Measurements from ENCODE around the gene CD99.

The CD99 gene

DNA sequence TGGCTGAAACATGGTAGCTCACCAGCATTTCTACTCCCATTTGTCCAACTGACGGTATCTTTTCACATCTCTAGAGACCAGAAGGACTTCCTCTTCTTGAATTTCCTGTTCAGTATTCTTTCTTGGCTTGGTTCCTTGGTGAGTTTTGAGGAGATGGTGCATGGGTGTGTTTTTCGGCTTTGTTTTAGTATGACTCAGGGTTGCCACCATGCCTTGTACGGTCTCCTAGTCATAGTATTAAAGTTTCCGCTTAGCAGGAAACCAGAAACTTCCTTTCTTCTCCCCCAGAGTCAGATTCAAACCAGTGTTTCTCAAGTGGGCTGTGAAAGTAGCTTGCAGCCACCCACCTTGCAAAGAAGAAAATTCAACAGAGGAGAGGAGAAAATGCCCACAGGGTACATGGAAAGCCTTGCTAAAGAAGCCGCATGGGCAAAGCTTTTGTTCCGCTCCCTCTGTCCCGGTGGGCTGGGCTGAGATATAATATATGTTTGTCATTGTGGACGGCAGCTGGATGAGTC lies 5.7 kb downstream of the CD99 start:
- DNase-seq (ENCODE audit: low read depth): no peak
- TF ChIP-seq, protein P1, sequence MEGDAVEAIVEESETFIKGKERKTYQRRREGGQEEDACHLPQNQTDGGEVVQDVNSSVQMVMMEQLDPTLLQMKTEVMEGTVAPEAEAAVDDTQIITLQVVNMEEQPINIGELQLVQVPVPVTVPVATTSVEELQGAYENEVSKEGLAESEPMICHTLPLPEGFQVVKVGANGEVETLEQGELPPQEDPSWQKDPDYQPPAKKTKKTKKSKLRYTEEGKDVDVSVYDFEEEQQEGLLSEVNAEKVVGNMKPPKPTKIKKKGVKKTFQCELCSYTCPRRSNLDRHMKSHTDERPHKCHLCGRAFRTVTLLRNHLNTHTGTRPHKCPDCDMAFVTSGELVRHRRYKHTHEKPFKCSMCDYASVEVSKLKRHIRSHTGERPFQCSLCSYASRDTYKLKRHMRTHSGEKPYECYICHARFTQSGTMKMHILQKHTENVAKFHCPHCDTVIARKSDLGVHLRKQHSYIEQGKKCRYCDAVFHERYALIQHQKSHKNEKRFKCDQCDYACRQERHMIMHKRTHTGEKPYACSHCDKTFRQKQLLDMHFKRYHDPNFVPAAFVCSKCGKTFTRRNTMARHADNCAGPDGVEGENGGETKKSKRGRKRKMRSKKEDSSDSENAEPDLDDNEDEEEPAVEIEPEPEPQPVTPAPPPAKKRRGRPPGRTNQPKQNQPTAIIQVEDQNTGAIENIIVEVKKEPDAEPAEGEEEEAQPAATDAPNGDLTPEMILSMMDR (IDR thresholded peaks at IDR 0.05; ENCODE audit: control insufficient read depth, insufficient read depth, low read depth, low read length, missing control alignments): no peak

DNA sequence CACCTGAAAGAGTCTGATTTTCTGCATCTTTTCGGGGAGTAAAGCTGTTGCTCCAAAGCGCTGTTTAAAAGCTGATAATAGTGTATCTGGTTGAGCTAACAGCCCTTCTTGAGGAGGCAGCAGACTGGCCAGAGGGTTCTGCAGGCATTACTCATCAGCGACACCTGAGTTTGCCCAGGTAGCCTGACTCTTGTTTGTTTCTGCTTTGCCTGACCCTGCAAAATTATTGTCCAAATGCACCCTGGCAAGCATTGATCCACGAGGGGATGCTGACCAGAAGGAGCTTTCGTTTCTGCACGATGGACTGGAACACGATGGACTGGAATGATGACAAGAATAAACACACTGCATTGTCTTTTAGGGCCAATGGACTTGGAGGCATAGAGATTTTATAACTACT lies 6.2 kb downstream of the CD99 start:
- no peak for DNase-seq (ENCODE audit: low read depth)
- H3K4me3 ChIP-seq (ENCODE audit: control insufficient read depth, low read depth, low read length): no peak overlapping the region

More for the DNA sequence above, 5.7 kb downstream of the CD99 start:
- H3K4me3 ChIP-seq (ENCODE audit: control insufficient read depth, low read depth, low read length): no peak overlapping the region

DNA sequence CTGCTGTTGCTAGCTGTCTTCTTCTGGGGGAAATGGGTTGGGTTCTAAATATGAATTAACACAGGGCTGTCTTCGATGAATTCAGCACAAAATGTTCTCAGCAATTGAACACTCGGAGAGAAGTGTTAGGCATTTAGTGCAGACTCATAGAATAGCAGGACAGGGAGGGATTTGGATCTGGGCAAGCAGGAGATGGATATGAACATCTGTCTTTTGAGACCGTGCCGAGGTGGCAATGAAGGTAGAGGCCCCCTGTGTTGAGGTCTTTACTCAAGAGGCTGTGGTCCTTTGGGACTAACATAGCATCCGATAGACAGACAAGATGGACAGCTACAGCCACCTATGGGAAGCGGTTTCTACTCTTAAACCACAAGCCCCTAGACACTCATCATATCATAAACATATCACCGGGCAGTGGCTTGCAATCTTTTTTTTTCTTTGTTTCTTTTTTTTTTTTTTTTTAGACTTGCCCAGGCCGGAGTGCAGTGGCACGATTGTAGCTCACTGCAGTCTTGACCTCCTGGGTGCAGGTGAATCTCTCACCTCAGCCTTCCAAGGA lies 6.7 kb downstream of the CD99 start:
- TF ChIP-seq, protein P1 (IDR thresholded peaks at IDR 0.05; ENCODE audit: control insufficient read depth, insufficient read depth, low read depth, low read length, missing control alignments): no peak
- no peak overlapping the region for H3K4me3 ChIP-seq (ENCODE audit: control insufficient read depth, low read depth, low read length)
- DNase-seq (ENCODE audit: low read depth): no peak

More for the DNA sequence above, 6.2 kb downstream of the CD99 start:
- TF ChIP-seq, protein P1 (IDR thresholded peaks at IDR 0.05; ENCODE audit: control insufficient read depth, insufficient read depth, low read depth, low read length, missing control alignments): no peak

DNA sequence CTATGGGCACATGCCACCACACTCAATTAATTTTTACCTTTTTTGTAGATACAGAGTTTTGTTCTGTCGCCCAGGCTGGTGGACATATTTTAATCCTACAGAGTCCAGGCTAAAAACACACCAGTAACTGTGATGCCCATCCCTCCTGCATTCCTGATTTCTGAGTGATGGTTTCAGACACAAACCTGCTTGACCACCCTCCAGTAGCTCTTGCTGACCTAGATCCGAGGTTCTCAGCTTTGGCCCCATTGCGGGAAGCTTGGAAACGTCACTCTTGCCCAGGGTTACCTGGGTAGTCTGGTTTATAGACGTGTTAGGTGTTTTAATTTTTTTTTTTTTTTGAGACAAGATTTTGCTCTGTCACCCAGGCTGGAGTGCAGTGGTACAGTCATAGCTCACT lies 7.5 kb downstream of the CD99 start:
- H3K4me3 ChIP-seq (ENCODE audit: control insufficient read depth, low read depth, low read length): no peak overlapping the region
- no peak for DNase-seq (ENCODE audit: low read depth)
- TF ChIP-seq, protein P1 (IDR thresholded peaks at IDR 0.05; ENCODE audit: control insufficient read depth, insufficient read depth, low read depth, low read length, missing control alignments): no peak

DNA sequence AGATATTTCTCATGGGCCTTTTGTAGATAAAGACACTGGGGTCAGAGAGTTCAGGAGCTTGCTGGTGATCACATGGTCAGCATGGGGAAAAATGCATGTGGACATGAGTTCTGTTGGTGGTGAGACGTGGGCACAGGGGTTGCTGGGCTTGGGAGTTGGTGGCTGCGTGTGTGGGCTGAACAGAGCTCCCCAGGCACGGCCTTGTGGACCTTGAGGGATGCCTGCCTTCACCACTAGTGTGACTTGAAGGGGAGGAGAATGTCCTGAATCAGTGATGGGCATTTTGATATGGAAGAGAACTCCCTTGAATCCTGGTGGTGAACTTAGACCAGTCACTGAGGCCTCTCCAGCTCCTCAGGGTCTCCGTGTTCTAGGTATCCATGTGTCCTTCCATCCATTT lies 8.9 kb downstream of the CD99 start:
- TF ChIP-seq, protein P1 (IDR thresholded peaks at IDR 0.05; ENCODE audit: control insufficient read depth, insufficient read depth, low read depth, low read length, missing control alignments): no peak
- DNase-seq (ENCODE audit: low read depth): no peak
- no peak overlapping the region for H3K4me3 ChIP-seq (ENCODE audit: control insufficient read depth, low read depth, low read length)

DNA sequence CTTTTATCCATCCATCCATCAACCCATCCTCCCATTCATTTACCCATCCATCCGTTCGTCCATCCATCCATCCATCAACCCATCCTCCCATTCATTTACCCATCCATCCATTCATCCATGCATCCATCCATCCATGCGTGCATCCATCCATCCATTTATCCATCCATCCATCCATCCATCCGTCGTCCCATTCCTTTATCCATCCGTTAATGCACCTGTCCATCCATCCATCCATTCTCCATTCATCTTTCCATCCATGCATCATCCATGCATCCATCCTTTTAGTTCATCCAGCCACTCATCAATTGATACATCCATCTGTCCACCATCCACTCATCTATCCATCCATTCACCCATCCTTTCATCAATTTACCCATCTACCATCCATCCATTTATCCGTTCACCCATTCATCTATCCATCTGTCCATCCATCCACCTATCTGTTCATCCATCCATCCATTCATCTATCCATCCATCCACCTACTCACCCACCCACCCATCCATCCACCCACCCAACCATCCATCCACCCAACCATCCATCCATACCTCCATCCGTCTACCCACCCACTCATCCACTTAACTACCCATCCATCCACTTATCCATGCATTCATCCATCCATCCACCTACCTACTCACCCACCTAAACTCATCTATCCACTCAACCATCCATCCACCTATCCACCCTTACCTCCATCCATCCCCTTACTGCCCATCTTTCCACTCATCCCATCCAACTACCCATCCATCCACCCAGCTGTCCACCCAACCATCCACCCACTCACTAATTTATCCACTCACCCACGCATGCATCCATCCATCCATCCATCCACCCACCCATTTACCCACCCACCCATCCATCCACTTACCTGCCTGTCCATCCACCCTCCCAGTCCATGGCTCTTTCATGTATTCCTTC lies 9.6 kb downstream of the CD99 start:
- H3K4me3 ChIP-seq (ENCODE audit: control insufficient read depth, low read depth, low read length): no peak overlapping the region
- no peak for DNase-seq (ENCODE audit: low read depth)
- TF ChIP-seq, protein P1 (IDR thresholded peaks at IDR 0.05; ENCODE audit: control insufficient read depth, insufficient read depth, low read depth, low read length, missing control alignments): no peak
